ENCODE results near the gene C11orf98.
"Not testable (repeated sequence)": the region's sequence is repeated elsewhere in the genome, so short reads cannot be mapped to it uniquely, and the experiment has no call there.

- not testable (repeated sequence) for TF ChIP-seq POLR2A, POLR2AphosphoS5 (IDR thresholded peaks at IDR 0.05; ENCODE audit: low read depth, low read length)
These were observed 48.1 kb downstream of the C11orf98 start for GRCh38 chr11:62616957-62617356.
